KMS-11 (cell line): ENCODE data around the gene KLHL29.

Source experiments
- H2AFZ ChIP-seq: fragments of 200-600 bp; sonication (generic); 2 replicates; pipeline ENCODE4 v1.6.1; 2016; ENCODE audit warnings: antibody characterized with exemption, mixed run types, low read depth
- H3K27ac ChIP-seq: fragments of 200-600 bp; sonication (generic); 2 replicates; pipeline ENCODE4 v1.6.1; 2016; ENCODE audit warnings: mild to moderate bottlenecking, mixed run types
- H3K27me3 ChIP-seq: fragments of 200-600 bp; sonication (generic); 2 replicates; pipeline ENCODE4 v1.6.1; 2017; ENCODE audit warnings: mild to moderate bottlenecking, low read depth, mixed run types, moderate library complexity; ENCODE audit not compliant: insufficient read depth
- H3K36me3 ChIP-seq: fragments of 200-600 bp; sonication (generic); 2 replicates; pipeline ENCODE4 v1.6.1; 2017; ENCODE audit warnings: mild to moderate bottlenecking, mixed run types; ENCODE audit not compliant: insufficient read depth
- H3K4me1 ChIP-seq: fragments of 200-600 bp; sonication (generic); 2 replicates; pipeline ENCODE4 v1.6.1; 2016; ENCODE audit warnings: mild to moderate bottlenecking, low read depth, mixed run types; ENCODE audit not compliant: poor library complexity, severe bottlenecking
- H3K4me2 ChIP-seq: fragments of 200-600 bp; sonication (generic); 2 replicates; pipeline ENCODE4 v1.7.0; 2016; ENCODE audit warnings: mild to moderate bottlenecking, mixed run types
- H3K4me3 ChIP-seq: fragments of 200-600 bp; sonication (generic); IDR thresholded peaks from 2 replicates; pipeline ENCODE4 v1.6.1; 2017; ENCODE audit warnings: low read depth, low read length, mixed read lengths; ENCODE audit not compliant: insufficient read depth
- H3K79me2 ChIP-seq: fragments of 200-600 bp; sonication (generic); 2 replicates; pipeline ENCODE4 v1.6.1; 2016; ENCODE audit warnings: low read depth, mixed run types; ENCODE audit not compliant: insufficient read depth
- H3K9ac ChIP-seq: fragments of 200-600 bp; sonication (generic); 2 replicates; pipeline ENCODE4 v1.6.1; 2016; ENCODE audit warnings: mild to moderate bottlenecking, mixed run types
- H4K20me1 ChIP-seq: fragments of 200-600 bp; sonication (generic); 2 replicates; pipeline ENCODE4 v1.6.1; 2016; ENCODE audit warnings: mild to moderate bottlenecking, mixed run types; ENCODE audit not compliant: insufficient read depth
- TF ChIP-seq, protein P1 (sequence below): fragments of 200-600 bp; sonication (generic); conservative IDR thresholded peaks from 2 replicates; pipeline ENCODE4 v1.6.1; 2017; ENCODE audit warnings: low read depth, mild to moderate bottlenecking, antibody characterized with exemption, low read length, moderate library complexity, mixed read lengths

The KLHL29 gene

DNA sequence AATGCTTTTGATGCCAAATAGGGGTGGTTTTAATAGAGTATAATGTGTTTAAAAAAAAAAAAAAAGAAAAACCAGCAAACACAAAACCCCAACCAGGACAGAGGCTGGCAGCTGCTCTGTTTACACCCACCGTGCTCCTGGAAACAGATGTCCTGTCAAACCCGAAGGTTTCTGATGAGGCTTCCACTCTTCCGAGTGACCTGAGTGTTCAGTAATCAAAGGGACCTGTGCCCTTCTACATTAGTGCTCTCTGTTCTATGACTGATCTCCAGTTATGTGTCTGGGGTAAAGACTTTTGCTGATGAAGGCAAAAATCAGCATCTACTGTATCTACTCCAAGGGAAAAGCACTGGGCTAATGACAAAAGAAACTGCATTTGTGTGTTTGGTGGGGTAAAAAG, 3.5 kb upstream of the KLHL29 start:
- H3K79me2 ChIP-seq: no peaks in the 10 kb centered on the region
- peaks cover 37% of the 10 kb centered on the region for H3K4me1 ChIP-seq
- H3K36me3 ChIP-seq: no peaks in the 10 kb centered on the region
- H3K4me2 ChIP-seq: peak overlapping the region; percentile 83; the same call in 1 of the 2 replicates
- peaks cover 36% of the 10 kb centered on the region for H3K27me3 ChIP-seq
- TF ChIP-seq, protein P1, sequence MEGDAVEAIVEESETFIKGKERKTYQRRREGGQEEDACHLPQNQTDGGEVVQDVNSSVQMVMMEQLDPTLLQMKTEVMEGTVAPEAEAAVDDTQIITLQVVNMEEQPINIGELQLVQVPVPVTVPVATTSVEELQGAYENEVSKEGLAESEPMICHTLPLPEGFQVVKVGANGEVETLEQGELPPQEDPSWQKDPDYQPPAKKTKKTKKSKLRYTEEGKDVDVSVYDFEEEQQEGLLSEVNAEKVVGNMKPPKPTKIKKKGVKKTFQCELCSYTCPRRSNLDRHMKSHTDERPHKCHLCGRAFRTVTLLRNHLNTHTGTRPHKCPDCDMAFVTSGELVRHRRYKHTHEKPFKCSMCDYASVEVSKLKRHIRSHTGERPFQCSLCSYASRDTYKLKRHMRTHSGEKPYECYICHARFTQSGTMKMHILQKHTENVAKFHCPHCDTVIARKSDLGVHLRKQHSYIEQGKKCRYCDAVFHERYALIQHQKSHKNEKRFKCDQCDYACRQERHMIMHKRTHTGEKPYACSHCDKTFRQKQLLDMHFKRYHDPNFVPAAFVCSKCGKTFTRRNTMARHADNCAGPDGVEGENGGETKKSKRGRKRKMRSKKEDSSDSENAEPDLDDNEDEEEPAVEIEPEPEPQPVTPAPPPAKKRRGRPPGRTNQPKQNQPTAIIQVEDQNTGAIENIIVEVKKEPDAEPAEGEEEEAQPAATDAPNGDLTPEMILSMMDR: no peak
- no peak overlapping the region for H2AFZ ChIP-seq
- H3K4me3 ChIP-seq: no peak overlapping the region
- no peak overlapping the region for H3K9ac ChIP-seq
- no peak overlapping the region for H3K27ac ChIP-seq
- H4K20me1 ChIP-seq: no peaks in the 10 kb centered on the region

DNA sequence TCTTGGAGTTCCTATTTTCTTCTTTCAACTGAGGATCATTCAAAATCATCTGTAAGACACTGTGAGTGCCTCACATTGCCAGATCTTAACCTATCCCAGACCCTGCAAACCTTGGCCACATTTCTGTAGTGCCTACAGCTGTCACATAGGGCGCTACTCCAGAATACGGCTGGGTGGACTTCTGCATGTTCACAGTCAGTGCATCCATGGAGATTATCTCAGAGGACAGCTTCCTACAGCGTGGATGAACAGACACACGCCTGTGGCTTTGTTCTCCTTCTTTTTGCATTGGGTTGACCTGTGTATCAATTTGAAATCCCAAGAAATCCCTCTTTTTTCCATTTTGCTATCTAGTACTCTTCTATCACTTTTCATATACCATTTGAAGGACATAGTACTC, 1.9 kb upstream of the KLHL29 start:
- peaks cover 39% of the 10 kb centered on the region for H3K4me1 ChIP-seq
- H3K9ac ChIP-seq: no peak overlapping the region
- H2AFZ ChIP-seq: no peak overlapping the region
- TF ChIP-seq, protein P1: no peak
- no peak overlapping the region for H3K4me3 ChIP-seq
- H3K27ac ChIP-seq: no peak overlapping the region
- H4K20me1 ChIP-seq: no peaks in the 10 kb centered on the region
- H3K4me2 ChIP-seq: no peak overlapping the region
- no peaks in the 10 kb centered on the region for H3K36me3 ChIP-seq
- H3K79me2 ChIP-seq: no peaks in the 10 kb centered on the region
- H3K27me3 ChIP-seq: peaks cover 48% of the 10 kb centered on the region

DNA sequence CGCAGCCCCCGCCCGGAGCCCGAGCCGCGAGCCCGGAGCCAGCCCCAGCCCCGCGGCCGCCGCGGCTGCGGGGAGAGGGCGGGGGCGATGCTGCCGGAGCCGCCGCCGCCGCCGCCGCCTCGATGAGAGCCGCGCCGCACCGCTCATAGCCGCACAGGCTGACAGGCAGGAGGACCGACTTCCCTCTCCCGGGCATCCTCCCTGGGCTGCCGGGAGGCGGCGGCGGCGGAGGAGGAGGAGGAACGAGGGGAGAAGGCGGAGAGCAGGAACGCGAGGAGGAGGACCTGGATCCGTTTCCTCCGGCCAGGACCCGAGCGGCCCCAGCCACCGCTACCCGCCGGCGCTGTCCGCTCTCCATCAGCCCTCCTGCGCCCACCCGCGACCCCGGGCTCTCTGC, 370 bp downstream of the KLHL29 start:
- H3K4me2 ChIP-seq: peak overlapping the region; percentile 94
- H3K79me2 ChIP-seq: no peaks in the 10 kb centered on the region
- H3K27ac ChIP-seq: no peak overlapping the region
- peaks cover 54% of the 10 kb centered on the region for H3K27me3 ChIP-seq
- H3K4me3 ChIP-seq: no peak overlapping the region
- H2AFZ ChIP-seq: peak overlapping the region; percentile 64
- TF ChIP-seq, protein P1: no peak
- no peaks in the 10 kb centered on the region for H4K20me1 ChIP-seq
- no peaks in the 10 kb centered on the region for H3K36me3 ChIP-seq
- peaks cover 17% of the 10 kb centered on the region for H3K4me1 ChIP-seq
- no peak overlapping the region for H3K9ac ChIP-seq

DNA sequence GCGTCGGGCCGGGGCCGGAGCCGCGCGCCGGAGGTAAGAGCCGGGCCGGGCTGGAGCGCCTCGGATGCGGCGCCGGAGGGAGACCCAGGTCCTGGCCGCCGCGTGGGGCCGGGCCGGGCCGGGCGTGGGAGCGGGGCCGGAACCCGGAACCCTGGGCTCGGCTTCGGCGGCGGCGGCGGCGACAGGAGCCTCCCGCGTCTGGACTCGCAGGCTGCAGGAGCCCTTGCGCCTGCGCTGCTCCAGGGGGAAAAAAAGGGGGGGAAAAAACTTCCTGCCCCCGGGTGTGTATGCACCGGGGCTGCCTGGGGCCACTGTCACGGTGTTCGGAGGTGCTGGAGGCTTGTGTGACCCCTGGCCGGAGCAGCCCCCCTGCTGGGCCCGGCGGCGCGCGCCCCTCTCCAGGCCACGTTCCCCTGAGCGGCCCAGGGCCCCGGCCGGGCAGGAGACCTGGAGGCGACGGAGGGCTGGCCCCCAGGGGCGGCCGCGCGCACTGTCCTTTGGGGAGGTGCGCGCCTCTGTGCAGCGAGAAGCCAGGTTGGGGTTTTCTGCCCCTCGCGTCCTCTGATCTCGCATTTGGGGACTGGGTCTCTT, 864 bp downstream of the KLHL29 start:
- Histone ChIP-seq H3K4me3 (no peak overlapping the region), H3K9ac (no peak overlapping the region), H3K27me3 (peaks cover 54% of the 10 kb centered on the region), H3K4me1 (peaks cover 13% of the 10 kb centered on the region), H3K79me2 (no peaks in the 10 kb centered on the region), H3K36me3 (no peaks in the 10 kb centered on the region), H2AFZ (peak overlapping the region; percentile 64), H3K4me2 (peak overlapping the region; percentile 94), H4K20me1 (no peaks in the 10 kb centered on the region), H3K27ac (no peak overlapping the region)
- TF ChIP-seq, protein P1: no peak
